EL (cell line): ENCODE data around the gene C10orf53.
"Not testable (repeated sequence)": the region's sequence is repeated elsewhere in the genome, so short reads cannot be mapped to it uniquely, and the experiment has no call there.

Experiments
- DNase-seq: peaks from one replicate; pipeline ENCODE4 v3.0.0-alpha.2; 2016

C10orf53 gene

DNA sequence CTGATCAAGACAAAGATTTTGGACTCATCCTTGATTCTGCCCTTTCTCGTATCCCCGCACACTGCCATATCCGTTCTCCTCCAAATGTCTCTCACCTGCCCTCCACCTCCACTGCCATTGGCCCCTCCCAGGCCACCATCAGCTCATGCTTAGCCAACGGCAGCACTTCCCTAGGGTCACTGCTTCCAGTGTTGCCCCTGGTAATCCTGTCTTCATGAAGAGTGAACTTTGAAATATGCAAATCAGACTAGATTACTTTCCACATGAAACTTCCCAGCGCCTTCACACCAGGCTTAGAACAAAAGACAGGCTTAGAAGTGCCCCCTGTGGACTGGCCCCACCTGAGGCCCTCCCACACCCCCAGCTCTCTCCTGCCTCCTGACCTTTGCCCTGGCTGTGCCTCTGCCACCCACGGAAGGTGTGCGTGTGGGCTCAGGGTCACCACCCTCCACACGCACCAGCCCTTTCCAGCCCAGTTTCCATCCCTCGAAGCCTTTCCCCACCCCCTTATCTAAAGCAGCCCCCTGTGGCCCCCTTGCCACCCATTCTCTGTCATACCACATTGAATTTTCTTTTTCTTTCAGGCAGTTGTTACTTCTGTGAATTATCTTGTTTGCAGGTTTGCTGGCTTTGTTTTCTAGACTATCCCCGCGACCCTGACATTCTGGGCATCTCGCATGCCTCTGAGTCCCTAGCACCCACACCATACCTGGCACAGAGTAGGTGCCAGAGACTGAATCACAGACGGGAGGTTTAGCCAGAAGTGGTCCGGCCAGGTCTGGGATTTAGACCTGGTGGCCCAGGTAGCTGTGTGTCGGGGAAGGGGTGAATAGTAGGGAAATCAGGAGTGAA, 26.8 kb upstream of the C10orf53 start:
- DNase-seq = no peak

DNA sequence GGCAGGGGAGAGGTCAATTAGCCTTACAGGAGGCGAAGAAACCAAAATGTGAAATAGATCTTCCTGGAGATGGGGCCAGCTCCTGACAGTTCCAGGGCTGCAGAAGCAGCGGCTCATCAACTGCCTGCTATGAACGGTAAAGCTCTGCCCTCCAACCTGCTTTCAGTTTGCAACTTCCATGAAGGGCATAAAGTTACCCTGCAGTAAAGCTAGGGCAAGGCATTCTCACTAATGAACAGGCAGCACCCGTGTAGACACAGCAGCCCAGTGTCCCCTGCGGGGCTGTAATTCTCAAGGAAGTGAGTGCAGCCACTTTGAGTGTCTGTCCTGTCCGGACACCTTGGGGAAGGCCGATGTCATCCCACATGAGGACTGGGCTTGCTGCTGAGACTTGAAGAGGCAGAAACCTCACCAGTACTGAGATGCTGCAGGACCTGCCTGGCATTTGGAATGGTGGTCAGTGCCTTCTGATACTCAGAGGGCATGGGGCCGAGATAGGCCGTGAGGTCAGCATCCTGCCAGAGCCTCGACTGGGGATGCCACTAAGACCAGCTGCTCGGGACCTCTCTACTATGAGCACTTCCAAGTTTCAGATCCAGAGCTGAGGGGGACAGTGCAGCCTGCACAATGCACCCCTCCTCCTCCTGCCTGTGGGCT, 26.1 kb upstream of the C10orf53 start:
- no peak for DNase-seq

DNA sequence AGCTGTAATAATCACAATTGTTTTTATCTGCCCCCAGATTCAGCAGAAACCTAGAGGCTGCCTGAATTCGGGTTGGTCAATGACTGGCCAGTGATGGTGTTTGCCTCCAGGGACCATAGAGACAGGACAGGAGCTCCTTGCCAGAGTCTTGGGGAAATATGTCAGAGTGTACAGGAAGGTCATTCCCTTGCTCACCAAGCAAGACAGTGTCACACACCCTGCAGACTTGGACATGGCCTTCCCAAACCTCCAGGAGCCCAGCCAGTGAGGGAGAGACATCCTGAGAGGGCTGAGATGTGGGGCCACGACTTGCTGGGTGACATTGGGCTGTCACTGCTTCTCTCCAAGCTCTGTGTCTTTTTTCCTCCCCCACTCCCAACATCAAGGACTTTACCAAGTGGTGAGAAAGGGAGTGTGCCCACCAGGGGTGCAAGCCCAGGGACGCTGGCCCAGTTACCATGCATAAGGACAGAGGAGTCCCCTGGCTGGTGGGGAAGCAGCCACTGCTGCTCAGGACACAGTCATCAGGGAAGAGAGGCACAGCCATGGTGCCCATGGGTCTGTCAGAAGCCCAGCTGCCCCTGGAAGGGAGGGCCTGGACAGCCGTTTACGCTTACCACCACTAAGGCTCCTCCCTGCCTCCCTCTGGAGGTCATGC, 25.3 kb upstream of the C10orf53 start:
- no peak for DNase-seq

DNA sequence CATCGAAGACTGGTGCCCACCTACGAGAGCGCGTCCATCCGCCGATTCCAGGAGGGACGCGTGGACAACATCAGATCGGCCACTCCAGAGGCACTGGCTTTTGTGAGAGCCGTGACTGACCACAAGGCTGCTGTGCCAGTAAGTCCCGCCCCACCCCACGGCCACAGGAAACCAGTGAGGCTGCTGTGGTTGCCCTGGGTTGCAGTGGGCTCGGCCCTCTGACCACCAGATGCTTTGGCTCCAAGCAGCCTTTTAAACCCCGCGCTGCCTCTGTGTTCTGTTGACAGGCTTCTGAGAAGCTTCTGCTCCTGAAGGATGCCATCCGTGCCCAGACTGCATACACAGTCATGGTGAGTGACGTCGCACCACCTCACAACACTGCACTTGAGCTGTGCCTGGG, 24.4 kb upstream of the C10orf53 start:
- DNase-seq = no peak

DNA sequence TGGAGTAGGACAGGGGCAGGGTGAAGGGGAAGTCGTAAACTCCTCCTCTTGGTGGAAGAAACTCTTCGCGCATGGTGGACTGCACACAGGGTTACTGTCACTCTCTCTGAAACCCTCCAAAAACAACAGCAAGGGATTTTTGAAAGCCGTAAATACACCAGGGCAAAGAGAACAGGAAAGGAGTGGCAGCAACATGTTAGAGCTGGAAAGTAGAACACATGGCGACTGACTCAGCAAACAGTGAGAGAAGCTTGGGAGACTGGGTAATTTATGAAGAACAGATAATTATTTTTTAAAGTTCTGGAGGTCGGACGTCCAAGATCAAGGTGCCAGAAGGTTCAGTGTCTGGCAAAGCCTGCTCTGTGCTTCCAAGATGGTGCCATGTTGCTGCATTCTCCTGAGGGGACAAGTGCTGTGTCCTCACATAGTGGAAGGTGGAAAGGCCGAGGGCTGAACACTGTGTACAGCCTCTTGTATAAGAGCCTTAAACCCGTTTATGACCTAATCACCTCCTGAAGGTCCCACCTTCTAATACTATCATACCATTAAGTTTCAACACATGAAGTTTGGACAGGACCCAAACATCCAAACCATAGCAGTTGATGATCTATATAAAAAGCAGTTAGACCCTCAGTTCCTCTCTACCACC, 22.5 kb upstream of the C10orf53 start:
- DNase-seq = no peak

DNA sequence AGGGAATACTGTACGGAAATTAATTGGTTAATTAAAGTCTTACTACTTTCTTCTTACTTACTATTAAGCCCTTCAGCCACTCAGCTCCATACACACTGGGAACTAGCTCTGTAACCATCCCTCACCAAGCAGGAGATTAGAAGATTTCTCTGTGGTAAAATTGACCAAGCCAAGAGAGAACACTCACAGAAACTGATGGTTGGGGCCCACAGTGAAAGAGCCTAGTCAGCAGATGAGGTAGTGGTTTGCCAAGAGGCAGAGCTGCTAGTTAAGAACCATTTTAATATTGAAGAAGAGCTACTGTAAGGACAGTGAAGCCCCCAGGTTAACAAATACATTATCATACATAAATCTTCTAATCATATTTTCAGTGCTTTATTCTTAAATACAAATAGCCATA, 21.8 kb upstream of the C10orf53 start:
- DNase-seq = no peak

DNA sequence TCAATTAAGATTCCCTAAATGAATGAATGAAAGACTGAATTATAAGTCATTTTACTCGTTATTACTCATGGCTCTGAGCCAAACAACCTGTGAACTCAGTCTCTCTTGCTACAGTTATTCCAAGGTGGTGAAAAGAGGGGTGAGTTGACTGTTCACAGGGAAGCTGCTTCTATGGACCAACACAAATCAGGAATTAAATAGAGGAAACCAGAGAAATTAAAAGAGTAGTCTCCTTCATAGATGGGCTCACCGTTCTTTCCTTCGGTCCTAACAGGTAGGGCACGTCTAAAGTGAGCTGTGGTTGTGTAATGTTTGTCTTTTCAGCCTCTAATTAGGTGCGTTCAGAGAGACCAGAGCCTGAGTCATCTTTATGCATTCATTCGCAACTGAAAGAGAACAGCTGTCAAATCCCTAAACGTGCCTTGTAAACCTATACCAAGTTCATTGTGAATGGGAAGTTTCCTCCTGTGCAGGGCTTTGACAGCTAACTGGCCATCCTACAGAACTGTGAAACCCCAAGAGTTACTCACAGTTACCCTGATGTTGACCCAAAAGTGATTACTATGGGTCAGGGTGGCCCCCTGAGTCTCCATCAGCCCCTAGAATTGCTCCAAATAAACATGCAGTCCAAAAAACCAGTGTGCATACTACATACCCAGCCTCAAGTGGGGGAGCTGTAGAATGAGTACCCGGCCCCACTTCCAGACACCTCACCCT, 18.2 kb upstream of the C10orf53 start:
- no peak for DNase-seq

DNA sequence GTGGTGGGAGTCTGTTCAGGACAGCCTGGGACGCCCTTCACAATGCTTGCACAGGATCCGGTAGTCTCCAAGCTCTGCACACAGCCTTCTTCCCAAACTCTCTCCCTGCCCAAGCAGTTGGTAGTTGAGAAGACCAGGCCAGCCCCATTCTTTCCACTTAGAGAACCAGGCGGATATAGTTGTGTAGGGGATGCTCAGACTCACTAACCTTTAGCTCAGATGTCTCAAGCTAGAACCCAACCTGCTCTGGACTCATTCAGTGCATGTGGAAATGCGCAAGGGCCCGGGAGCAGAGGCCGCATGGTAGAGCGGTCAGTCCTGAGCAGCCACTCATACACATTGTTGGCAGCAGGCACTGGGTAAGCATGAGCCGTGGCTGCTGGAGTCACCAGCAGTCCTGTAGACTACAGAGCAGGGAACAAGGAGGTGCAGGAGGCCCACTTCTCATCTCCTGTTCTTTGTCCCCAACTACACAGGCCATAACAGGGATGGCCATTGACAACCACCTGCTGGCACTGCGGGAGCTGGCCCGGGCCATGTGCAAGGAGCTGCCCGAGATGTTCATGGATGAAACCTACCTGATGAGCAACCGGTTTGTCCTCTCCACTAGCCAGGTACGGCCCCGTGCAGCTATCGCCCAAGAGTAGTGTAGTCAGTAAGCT, 17.2 kb upstream of the C10orf53 start:
- no peak for DNase-seq

DNA sequence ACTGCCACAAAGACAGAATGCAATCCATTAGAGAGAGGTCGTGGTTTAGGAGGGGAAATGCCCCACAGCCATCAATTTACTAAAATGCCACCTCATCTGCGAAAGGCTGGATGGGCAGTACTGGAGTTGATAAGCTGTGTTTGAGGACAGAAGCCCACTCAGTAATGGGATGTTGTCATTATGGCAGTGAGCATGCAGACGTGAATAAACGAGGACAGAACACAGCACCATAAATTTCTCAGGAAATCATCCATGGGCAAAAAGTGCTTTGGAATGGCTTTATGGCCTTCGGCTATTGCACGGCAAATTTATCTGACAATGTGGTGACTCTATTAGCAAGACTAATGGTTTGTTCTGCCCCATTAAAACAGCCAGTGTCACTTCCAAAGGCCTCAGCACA, 15.9 kb upstream of the C10orf53 start:
- DNase-seq = no peak

DNA sequence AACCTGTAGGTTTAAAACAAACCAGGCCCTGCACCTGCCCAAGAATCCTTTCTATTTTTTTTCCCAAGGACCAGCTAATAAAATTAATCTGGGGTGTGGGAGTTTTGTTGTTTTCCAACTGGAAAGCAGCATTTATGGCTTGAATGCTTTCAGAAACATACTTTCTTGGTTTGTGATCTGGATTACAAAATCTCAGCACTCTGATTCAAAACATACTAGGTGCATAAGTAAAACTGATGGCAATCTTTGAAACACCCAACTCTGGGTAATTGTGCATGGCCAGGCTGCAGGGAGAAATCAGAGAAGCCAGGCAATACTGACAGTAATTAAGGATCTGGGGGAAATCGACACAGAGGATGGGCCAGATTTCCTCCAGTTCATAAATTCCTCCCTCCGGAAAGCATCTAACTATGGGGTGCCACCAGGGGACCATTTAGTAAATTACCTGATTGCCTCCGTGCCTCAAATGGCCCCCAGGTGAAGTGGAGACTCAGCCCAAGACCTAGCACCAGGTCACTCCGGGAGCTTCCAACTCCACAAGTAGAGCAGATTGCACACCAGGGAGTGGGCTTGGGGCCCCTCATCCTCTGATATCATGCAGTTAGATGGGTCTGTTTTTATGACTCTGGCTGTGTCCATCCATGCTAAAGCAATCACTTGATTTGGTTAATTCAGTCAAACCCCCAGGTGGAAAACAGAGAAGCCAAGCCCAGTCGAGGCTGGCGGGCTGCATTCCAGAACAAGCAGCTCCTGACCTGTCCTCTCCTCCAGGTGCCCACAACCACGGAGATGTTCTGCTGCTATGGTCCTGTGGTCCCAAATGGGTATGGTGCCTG, 15.2 kb upstream of the C10orf53 start:
- no peak for DNase-seq

DNA sequence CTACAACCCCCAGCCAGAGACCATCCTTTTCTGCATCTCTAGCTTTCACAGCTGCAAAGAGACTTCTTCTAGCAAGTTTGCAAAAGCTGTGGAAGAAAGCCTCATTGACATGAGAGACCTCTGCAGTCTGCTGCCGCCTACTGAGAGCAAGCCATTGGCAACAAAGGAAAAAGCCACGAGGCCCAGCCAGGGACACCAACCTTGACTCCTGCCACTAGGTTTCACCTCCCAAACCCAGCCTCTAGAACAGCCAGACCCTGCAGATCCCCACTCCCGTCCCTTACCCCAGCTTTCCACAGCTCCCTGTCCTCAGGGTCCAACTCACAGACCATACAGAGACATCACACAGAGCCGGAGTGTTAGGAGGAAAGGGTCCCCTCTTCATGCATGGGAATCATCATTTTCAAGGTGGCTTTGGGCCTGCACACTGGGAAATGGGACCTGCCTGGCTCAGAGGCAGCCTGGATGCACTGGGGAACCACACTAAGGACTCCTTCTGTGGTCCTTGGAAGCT, 14.6 kb upstream of the C10orf53 start:
- DNase-seq = no peak

DNA sequence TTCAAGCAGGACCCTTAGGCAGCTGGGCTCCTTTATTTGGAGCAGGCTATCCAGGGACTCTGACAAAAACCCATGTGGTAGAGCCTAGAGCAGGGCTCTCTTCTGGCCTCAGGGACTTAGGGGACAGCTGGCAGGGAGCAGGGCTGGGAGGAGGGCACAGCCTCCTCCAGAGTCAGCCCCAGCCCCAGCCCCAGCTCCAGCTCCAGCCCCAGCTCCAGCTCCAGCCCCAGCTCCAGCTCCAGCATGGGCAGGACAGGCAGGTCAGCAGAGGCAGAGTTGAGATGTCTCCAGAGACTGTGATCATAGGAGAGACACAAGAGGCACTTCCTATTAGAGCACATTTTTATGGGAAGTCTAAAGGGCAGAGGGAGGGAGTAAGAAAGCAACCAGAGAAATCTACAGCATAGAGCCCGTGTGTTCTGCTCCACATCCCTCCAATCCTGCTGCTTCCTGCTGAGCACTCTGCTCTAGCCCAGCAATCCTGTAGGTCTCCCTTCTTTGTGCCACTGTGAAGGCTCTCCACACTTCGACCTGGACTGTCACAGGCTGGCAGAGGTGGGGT, 13.3 kb upstream of the C10orf53 start:
- DNase-seq = no peak

DNA sequence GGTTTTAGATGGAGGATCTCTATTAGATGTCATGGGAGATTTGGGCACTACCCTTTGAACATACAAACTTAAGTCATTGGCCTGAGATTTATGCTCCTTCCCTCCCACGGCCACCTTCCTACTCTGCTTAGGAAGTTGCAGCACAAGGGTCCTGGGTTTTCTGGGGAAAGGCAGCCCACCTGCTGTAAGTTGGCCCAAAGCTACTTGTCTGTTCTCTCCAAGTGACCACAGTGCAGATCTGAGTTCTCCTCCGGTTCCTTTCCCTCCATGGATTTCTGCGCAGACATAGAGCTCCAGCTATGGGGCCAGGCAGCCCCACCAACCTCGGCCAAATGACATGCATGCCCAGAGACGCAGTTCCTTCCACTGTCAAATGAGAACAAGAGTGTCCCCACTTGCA, 12.8 kb upstream of the C10orf53 start:
- DNase-seq = no peak

DNA sequence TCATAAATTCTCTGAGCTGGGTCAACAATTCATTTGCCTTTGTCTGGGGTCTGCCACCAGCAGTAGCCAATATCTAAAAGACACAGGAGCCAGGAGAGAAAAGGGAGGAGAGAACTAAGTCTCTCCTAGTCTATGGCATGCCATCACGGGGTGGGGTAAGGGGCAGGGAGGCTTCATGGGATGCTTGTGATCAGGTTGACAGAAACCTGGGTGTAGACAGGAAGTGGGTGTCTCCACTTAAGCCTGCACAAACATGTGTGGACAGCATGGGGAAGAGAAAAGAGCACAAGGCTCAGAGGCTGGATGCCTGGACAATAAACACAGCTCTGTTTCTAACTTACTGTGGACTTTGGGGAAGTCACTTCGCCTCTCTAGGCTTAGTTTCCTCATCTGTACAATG, 11.5 kb upstream of the C10orf53 start:
- DNase-seq = no peak

DNA sequence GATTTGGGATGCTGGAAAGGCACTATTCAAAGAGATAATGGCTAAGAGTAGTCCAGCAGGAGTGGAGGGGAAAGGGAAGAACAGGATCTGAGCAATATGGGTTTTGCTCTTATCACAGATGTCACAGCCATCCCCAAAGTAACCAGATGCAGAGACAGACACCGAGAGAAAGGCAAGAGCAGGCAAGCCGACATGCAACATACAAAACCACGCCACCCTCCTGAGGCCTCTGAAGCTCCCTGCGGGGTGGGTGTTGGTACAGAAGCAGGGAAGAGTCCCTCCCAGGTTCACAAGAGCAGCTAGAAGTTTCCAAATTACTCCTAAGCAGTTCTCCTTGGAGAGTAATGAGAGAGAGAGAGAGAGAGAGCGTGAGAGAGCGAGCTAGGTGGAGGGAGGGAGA, 10.8 kb upstream of the C10orf53 start:
- no peak for DNase-seq

DNA sequence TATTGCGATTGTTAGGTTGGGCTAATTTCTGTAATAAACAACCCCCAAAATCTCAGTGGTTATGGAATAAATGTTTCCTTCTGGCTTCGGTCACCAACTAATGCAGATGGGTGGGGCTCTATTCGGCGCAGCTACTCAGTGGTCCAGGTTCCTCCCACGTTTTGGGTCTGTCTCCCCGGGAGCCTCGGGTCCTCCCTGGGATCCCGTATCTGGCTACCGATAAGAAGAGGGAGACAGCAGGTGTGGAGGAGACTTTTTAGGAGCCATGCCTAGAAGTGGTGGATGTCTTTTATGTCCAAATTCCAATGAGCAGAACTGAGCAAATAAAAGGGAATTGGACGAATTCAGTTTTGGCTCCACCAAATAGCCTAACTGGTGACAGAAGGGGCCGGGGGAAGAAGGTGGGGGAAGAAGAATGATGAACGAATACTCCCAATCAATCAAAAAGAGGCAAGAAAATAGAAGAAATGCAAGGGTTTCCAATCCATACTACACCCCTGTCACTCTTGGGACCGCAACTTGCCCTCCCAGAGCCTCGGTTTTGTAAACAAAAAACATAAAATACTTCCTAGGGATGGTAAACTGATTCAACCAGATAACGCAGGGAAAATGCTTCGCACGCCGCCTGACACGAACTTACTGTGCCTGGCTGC, 498 bp upstream of the C10orf53 start:
- no peak for DNase-seq

DNA sequence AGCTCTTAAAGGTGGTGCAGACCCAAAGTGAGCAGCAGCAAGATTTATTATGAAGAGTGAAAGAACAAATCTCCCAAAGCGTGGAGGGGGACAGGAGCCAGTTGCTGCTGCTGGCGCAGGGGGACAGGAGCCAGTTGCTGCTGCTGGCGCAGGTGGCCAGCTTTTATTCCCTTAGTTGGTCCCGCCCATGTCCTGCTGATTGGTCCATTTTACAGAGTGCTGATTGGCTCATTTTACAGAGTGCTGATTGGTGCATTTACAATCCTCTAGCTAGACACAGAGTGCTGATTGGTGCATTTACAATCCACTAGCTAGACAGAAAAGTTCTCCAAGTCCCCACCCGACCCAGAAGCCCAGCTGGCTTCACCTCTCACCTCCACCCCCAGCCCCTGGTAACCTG, 3.0 kb downstream of the C10orf53 start:
- DNase-seq = not testable (repeated sequence)

DNA sequence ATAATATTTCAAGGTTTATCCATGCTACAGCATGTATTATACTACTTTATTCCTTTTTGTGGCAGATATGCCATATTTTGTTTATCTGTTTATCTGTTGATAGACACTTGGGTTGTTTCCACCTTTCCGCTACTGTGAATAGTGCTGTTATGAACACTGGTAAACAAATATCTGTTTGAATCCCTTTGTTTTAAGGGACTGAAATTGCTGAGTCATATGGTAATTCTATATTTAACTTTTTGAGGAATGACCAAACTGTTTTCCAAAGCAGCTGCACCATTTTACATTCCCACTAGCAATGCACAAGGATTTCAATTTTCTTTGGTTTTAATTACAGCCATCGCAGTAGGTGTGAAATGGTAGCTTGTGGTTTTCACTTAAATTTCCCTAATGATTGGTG, 3.4 kb downstream of the C10orf53 start:
- DNase-seq = no peak

DNA sequence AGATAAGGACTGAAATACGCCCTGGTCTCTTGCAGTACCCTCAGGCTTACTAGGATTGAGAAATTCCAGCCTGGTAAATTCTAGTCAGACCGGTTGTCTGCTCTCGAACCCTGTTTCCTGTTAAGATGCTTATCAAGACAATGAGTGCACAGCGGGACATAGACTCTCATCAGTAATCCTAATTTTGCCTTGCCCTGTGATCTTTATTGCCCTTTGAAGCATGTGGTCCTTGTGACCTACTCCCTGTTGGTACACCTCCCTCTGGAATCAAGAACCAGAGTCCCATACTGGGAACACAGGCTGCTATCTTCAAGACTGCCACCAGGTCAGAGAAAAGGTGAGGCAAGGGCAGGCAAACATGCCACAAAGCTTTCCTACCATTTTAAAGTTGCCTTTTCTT, 7.2 kb downstream of the C10orf53 start:
- DNase-seq = no peak

DNA sequence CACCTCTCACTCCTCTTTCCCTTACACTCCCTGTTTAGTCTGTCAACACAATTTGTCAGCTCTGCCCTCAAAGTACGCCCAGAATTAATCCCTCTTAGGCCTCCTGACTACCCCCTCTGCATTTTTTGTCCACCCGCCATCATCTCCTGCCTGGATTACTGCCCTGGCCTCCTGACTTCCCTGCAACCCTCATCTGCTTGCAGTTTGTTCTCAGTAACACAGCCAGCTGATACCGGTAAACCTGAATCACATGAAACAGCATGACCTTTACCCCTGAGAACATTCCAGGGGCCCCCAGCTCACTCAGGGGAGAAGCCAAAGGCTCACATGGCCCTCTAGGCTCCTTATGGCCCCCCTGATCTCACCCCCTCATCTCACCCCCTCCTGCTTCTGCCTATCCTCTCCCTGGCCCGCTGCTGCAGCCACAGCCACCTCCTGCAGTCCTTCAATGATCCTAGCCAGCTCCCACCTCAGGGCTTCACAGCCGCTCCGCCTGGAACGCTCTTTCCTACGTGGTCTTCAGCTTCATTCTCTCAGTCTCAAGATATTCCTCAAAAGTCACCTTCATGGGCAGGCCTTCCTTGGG, 8.9 kb downstream of the C10orf53 start:
- no peak for DNase-seq
